ENCODE measurements around the gene PRRT1B.

The PRRT1B gene

DNA sequence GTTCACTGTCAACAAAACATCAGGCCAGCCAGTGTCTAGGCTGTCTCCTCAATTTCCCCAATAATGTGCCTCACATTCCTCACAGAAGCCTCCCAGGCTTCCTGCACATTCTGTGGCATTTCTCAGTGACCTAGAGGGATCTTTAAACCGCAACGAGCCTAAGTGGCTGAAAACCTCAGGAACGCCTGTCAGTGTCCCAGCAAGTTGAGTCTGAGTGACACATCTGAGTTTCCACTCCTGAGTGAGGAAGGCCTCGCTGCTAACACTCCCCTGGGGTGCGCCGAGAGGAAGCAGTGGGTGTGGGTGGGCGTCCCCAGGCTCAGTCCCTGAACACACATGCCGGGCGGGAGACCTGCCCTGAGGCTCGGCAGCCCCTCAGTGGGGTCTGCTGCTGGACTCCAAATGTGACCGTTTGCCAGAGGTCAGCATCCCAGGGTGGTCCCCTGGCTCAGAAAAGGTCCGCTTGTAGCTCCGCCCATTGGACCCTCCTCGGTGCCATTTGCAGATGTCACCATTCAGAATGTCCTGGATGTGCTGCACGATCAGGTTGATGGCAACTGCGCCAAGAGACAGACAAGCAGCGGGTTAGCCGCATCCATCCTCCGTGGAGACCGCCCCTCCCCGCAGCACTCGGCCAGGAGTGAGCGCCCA, 20.5 kb upstream of the PRRT1B start:
- H3K4me1 ChIP-seq (ENCODE audit: insufficient read depth, poor library complexity, severe bottlenecking): no peaks in the 10 kb centered on the region
- no peaks in the 10 kb centered on the region for H3K9me3 ChIP-seq (ENCODE audit: severe bottlenecking)
- H3K36me3 ChIP-seq (ENCODE audit: low read depth): peaks cover 60% of the 10 kb centered on the region
- no peaks in the 10 kb centered on the region for H3K27me3 ChIP-seq (ENCODE audit: insufficient read depth, poor library complexity, severe bottlenecking)
- ATAC-seq (ENCODE audit: low read depth) (no peak), DNase-seq (ENCODE audit: low spot score) (no peak)
- no peak overlapping the region for H3K27ac ChIP-seq (ENCODE audit: poor library complexity, severe bottlenecking)
- H3K4me3 ChIP-seq (ENCODE audit: severe bottlenecking): no peak overlapping the region
- TF ChIP-seq CTCF (IDR thresholded peaks at IDR 0.05; ENCODE audit: poor library complexity, severe bottlenecking): no peak

DNA sequence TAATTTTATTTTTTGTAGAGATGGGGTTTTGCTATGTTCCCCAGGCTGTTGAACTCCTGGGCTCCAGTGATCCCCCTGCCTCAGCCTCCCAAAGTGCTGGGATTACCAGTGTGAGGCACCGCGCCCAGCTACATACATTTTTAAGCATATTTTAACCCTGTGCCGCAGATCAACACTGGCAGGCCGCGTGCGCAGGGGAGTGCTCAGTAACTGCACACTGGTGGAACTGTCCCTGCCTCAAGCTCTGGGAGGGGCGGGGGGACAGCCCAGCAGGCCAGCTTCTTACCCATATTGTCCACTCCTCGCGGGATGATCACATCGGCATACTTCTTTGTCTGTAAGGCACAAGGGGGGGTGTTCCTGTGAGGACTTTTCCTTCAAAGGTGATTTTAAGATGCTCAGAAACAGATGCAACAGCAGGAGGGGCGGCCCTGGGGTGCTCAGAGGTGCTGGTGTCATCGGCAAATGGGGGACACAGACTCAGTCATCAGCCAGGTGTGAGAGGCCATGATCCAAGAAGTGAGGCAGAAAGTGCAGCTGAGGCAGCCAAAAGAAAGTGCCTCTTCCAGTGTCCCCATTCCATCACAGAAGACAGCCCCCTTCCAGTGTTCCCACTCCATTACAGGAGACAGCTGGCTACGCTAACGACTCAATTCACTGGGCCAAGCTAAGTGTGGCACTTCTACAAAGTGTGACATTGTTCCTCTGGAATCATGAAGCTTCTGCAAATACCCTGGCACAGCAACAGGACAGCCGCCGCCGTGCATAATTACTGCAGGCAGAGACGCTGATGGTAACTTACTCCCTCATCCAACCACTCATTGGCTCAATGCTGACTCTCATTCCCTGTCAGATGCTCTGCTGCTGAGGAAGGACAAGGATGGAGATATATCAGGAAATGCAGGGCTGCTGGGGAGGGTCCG, 19.4 kb upstream of the PRRT1B start:
- DNase-seq (ENCODE audit: low spot score): no peak
- no peak for TF ChIP-seq CTCF (IDR thresholded peaks at IDR 0.05; ENCODE audit: poor library complexity, severe bottlenecking)
- Histone ChIP-seq H3K9me3 (ENCODE audit: severe bottlenecking) (no peaks in the 10 kb centered on the region), H3K36me3 (ENCODE audit: low read depth) (peaks cover 55% of the 10 kb centered on the region), H3K27ac (ENCODE audit: poor library complexity, severe bottlenecking) (no peak overlapping the region), H3K27me3 (ENCODE audit: insufficient read depth, poor library complexity, severe bottlenecking) (no peaks in the 10 kb centered on the region), H3K4me3 (ENCODE audit: severe bottlenecking) (no peak overlapping the region), H3K4me1 (ENCODE audit: insufficient read depth, poor library complexity, severe bottlenecking) (no peaks in the 10 kb centered on the region)
- ATAC-seq (ENCODE audit: low read depth): no peak

GRCh38 chr9:131528186-131528585, 17.1 kb upstream of the PRRT1B start:
- DNase-seq (ENCODE audit: low spot score) (no peak), ATAC-seq (ENCODE audit: low read depth) (no peak)
- Histone ChIP-seq H3K4me3 (ENCODE audit: severe bottlenecking) (no peak overlapping the region), H3K4me1 (ENCODE audit: insufficient read depth, poor library complexity, severe bottlenecking) (no peaks in the 10 kb centered on the region), H3K27ac (ENCODE audit: poor library complexity, severe bottlenecking) (no peak overlapping the region), H3K27me3 (ENCODE audit: insufficient read depth, poor library complexity, severe bottlenecking) (no peaks in the 10 kb centered on the region), H3K9me3 (ENCODE audit: severe bottlenecking) (no peaks in the 10 kb centered on the region), H3K36me3 (ENCODE audit: low read depth) (peaks cover 44% of the 10 kb centered on the region)
- TF ChIP-seq CTCF (IDR thresholded peaks at IDR 0.05; ENCODE audit: poor library complexity, severe bottlenecking): no peak

GRCh38 chr9:131528886-131529505, 16.3 kb upstream of the PRRT1B start:
- peaks cover 42% of the 10 kb centered on the region for H3K36me3 ChIP-seq (ENCODE audit: low read depth)

More at GRCh38 chr9:131528886-131529505, 16.3 kb upstream of the PRRT1B start:
- Histone ChIP-seq H3K4me1 (ENCODE audit: insufficient read depth, poor library complexity, severe bottlenecking) (no peaks in the 10 kb centered on the region), H3K4me3 (ENCODE audit: severe bottlenecking) (no peak overlapping the region), H3K9me3 (ENCODE audit: severe bottlenecking) (no peaks in the 10 kb centered on the region), H3K27ac (ENCODE audit: poor library complexity, severe bottlenecking) (no peak overlapping the region), H3K27me3 (ENCODE audit: insufficient read depth, poor library complexity, severe bottlenecking) (no peaks in the 10 kb centered on the region)
- ATAC-seq (ENCODE audit: low read depth) (no peak), DNase-seq (ENCODE audit: low spot score) (no peak)
- no peak for TF ChIP-seq CTCF (IDR thresholded peaks at IDR 0.05; ENCODE audit: poor library complexity, severe bottlenecking)
